ENCODE measurements around the gene ZNF576.
"Not testable (repeated sequence)": the region's sequence is repeated elsewhere in the genome, so short reads cannot be mapped to it uniquely, and the experiment has no call there.

The ZNF576 gene

DNA sequence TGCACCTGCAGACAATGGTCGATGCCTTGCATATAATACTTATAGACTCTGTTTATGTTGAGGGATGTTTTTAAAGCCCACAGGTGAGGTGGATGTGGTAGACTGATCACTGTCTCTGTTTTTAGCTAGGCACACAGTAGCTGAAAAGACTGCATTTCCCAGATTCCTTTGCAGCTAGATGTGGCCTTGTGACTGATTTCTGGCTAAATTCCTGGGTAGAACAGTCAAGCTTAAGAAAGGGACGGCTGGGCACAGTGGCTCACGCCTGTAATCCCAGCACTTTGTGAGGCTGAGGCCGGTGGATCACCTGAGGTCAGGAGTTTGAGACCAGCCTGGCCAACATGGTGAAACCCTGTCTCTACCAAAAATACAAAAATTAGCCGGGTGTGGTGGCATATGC is 3.9 kb downstream of the ZNF576 start:
- DNase-seq = not testable (repeated sequence)

DNA sequence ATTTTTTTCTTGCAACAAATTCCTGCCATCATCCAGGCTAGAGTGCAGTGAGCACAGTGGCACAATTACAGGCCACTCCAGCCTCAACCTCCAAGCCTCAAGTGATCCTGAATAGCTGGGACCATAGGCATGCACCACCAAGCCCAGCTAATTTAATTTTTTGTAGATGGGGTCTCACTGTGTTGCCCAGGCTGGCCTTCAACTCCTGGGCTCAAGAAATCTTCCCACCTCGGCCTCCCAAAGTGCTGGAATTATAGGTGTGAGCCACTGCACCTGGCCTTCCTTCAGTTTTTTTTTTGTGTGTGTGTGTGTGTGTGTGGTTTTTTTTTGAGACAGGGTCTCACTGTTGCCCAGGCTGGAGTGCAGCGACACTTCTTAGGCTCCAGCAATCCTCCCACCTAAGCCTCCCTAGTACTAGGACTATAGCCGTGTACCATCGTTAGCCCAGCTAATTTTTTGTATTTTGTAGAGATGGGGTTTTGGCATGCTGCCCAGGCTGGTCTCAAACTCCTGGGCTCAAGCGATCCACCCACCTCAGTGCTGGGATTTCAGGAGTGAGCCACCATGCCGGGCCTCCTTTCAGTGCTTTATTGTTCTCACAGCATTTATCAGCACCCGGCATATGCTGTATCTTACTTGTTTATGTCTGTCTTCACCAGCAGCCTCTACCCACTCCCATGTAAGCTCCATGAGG is 9.6 kb downstream of the ZNF576 start:
- DNase-seq = no peak

DNA sequence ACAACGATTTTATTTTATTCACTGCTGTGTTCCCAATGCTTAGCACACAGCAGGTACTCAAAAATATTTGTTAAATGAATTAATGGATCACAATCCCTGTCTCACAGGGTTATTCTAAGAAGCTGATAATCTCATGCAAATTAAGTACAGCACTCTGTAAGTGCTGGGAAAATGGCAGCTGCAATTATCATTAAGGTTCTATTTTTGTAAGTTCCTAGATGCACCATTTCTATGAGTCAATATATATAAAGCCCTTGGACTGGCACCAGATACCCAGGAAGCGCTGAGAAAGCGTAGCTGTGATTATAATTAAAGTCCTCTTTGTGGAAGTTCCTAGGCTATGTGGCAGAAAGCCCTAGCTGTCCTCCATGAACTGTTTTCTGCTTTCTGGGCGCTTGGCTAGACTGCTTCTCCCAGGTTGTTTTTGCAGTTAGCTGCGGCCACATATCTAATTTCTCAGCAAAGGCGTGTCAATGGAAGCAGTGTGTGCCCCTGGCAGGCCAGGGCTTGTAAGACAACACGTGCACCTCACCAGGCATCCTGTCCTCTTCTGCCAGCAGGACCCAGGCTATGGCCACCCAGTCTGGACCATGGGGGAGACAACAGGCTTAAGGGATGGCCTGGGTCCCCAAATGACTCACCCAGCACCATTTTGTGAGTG is 10.3 kb downstream of the ZNF576 start:
- no peak for DNase-seq

DNA sequence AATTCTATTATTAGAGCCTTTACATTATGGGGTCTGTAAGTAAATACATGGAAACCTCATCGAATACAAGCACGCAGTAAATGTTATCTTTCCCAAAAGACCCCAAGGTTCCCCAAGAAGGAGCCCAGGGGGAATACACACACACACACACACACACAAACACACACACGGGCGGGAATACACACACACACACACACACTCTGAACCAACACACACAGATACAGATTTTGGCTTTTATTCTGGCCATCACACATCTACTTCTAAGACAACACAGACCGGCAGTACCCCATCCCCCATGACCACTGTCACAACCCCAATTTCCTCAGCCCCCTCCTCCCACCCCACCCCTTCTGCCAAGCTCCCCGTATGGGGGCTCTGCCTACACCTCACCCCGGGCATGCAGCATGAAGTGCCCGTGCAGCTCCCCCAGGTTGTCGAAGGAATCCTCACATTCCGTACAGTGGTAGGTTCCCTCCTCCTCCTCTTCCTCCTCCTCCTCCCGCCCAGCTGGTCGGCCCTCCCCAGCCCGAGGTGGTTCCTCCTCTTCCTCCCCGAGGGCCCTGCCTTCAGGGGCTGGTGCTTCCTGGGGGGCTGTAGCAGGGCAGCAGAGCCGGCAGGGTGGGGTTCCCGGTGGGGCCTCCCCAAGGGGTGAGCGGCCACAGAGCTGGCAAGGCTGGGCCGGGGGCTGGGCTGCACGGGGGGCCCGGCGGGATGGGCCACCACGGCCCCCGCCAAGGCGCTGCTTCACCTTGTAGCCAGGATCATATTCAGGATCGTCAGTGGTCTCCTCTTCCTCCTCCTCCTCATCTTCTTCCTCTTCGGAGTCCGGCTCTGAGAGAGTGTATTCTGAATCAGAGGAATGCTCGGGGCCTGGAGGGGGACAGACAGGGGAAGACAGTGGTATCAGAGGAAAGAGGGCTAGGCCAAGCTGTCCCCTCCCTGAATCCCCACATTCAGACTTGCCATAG is 11.1 kb downstream of the ZNF576 start:
- DNase-seq = no peak

DNA sequence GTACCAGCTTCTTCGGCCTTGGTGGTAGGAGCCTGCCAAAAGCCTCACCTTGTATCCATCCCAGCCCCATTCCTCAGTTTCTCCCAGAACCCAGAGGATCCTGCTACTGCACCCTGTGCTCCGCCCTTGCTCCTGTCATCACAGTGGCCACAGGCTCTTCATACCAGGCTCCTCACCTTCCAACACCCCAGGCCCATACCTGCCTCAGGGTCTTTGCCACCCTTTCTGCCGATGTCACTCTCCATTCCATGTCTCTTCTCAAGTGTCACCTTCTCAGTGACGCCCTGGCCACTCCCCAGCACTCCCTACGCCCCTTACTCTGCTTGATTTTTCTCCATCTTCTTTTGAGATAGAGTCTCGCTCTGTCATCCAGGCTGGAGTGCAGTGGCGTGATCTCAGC is 13.5 kb downstream of the ZNF576 start:
- no peak for DNase-seq

DNA sequence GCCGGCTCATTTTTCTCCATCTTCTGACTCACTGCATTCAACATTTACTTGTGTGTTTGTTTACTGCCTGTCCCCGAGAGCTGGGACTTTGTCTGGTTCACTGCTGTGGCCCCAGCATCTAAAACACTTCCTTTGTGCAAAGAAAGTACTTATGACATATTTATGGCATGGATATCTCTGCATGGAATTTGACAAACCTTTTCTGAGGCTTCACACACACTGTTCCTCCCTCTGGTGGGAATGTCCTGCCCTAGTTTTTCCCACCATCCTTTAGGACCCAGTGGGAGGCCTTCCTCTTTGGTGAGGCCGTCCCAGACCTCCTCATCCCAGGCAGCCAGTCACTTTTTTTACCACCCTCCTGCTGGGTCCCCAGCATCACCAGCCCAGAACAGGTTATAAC is 14.1 kb downstream of the ZNF576 start:
- no peak for DNase-seq

DNA sequence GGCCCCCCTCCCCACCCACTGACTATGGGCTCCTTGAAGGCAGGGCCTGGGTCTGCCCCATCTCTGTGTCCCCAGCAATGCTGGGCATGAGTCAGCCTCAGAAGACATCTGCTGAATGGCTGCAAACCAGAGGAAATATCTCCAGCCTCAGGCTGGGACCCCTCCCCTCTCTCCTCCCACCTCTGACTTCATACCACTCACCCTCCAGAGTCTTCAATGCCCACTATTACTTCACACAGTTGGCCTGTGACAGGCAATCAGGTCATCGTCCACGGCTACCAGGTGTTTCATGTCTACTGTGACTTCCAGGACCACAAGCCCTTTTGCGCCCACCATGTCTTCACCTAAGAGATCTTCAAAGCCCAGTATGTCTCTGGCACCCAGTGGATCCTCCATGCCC is 15.4 kb downstream of the ZNF576 start, which contains the start of gene SRRM5:
Gene SRRM5 (plus strand): TSS at position 301 of the 400 bp plus-strand sequence. CDS start 34 bp downstream, at position 335.
- DNase-seq = no peak

DNA sequence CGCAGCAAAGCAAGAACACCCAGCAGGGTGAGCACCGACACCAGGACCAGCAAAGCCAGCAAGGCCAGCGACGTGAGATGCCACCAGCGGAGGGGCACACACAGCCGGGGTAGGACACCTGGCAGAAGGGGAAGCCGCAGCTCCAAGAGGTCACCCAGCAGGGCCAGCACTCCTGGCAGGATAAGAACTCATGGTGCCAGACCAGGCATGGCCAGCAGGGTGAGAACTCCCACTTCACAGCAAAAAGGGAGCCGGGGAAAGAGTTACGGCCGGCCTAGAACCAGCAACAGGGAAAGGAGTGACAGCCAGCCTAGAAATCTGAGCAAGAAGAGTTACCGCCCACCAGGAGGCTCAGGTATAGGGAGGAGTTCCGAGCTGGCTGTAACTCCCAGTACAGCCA is 16.0 kb downstream of the ZNF576 start:
- DNase-seq = no peak

DNA sequence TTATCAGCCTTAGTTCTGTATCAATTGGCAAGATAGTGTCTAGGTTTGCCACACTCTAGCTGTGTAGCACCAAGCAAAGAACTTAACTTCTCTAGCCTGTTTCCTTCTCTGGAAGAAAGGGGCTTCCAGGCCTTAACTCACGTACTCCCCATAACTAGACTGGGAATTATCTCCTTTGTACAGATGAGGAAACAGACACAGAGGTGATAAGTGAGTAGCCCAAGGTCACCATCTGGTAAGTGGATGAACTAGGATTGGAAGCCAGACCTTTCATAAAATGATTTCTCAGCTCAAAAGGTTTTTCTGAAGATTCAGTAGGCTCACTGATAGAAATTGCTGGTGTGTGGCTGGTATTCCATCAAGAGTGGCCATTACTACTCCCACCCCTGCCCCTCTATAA is 19.9 kb downstream of the ZNF576 start:
- DNase-seq = no peak

DNA sequence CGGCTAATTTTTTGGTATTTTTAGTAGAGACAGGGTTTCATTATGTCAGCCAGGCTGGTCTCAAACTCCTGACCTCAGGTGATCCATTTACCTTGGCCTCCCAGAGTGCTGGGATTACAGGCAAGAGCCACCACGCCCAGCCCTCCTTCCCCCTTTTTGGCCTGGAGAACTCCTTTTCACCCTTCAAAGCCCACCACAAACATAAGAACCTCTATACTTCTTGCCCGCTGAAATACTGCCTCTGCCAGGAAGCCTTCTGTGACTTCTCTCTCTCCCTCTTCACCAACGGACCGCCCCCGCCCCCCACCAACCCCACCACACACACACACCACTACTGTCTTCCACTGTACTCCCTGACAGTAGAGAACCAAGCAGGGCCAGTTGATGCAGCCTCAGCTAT is 20.6 kb downstream of the ZNF576 start:
- DNase-seq = no peak

DNA sequence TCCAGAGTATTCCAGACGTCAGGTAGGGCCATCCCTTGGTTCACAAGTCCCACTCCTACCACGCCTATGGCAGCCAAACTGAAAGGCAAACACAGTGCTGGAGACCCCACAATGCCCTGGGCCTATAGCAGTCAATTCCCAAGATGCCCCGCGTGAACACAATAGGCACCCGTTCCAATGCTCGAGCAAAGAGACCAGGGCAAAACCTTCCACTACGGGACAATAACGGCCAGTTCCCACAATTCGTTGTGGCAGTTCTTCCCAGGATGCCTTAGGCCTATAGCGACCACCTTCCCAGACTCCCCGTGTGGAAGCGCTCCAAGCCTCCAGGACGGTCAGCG is 22.5 kb downstream of the ZNF576 start:
- DNase-seq = peak; percentile 84

DNA sequence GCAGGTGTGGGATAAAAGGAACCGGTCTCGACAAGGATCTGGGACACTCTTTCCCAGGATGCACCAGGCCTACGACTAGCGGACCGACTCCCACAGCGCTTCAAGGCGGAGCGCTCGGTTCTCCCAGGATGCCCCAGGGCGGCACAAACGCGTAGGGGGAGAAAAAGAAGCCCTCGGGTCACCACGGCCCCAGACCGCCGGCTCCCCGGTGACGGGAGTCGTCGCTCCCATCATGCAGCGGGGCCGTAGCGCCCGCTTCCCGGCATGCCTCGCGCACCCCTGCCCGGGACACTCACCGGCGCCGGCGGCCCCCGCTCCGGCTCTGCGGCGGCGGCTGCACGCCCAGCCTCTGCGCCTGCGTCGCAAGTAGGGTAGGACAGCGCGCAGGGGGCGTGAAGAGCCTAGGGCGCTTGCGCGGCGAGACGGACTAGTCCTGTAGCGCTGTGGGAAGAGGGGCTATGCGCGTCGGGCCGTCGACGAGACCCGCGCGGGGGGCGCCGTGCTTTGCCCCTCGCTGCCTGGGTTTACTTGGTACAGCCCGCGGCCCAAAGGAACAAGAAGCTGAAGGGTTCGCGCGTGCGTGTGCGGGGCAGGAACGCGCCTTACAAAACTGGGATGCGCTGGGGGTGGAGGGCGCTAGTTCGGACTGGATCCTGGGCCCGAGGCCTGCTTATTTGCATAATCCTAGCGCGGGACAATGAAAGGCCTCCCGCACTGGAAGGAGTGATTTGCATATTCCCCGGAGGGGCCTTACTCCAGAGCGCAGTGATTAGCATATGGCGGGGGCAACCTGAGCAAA is 23.1 kb downstream of the ZNF576 start, which contains the start of gene ZNF428:
Gene ZNF428 (minus strand): TSS at position 368 of the 799 bp plus-strand sequence. CDS start 5,325 bp downstream, outside the sequence.
- DNase-seq = peak; percentile 99

DNA sequence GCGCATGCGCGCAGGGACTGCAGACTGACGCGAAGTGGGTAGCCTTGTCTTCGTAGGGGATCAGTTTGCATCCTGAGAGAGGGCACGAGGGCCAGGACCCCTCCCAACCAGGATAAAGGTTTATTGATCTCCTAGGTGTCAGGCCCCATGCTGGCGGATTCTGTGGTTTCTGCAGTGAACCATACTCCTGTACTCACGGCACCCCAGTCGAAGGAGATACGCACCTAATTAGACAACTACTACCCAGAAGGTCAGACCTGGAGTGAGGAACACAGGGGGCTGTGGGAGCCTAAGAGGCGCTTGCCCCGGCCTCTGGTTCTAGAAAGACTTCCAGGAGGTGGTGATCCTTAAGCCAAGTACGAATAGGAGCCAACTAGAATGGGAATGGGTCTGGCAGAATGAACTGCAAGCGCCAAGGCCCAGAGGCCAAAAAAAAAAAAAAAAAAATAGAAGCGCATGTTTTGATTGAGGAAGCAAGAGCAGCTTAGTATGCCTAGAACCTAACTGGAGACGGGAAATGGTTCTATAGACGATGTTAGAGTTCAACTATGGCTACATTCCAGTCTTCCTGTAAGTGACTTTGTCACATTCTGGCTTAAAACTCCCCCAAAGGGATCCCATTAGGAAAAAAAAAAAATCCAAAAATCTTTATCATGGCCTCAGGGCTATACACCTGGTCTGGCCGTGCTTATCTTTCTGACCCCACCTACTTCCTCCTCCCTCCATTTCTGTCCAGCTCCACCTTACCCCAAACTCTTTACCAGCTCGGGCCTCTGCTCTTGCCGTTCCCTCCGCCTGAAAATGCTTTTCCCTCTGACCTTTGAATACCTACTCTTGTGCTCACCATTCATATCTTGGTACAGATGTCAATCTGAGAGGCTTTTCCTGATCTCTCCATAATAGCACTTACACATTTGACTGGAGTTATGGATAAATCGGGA is 23.9 kb downstream of the ZNF576 start:
- DNase-seq = no peak

DNA sequence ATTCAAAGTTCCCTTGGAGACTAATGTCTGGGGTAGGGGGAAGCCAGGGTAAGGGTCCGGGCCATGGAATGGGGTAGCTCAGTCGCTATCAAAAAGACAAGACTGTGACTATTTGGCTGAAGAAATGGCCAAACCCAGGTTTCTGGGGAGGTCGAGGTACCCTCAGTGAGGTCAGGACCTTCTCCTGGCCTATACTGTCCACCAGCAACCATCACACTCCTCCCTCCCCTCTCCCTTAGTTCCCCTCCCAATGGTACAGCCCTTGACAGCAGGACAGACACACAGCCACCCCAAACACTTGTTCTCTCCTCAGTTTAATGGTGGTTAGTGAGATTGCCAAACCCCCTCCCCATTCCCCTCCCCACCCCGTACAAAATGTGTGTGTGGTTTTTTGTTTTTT is 25.7 kb downstream of the ZNF576 start:
- DNase-seq = no peak

DNA sequence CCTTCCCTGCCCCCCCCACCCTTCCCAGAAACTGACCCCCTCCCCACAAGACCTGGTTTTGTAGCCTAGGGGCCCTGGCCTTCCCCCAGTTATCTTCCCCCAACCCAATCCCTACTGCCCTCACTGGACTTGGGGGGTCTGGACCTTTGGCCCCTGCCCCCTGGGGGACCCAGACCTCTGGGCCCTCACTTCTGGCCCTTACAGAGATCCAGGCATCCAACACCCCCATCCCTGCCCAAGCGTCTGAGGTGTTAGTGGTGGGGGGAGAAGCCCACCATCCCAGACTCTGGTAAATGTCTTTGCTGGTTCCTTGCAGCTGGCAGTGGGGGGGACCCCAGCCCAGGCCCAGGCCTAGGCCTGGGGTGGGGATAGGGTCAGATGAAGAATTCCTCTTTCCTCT is 26.6 kb downstream of the ZNF576 start:
- no peak for DNase-seq

DNA sequence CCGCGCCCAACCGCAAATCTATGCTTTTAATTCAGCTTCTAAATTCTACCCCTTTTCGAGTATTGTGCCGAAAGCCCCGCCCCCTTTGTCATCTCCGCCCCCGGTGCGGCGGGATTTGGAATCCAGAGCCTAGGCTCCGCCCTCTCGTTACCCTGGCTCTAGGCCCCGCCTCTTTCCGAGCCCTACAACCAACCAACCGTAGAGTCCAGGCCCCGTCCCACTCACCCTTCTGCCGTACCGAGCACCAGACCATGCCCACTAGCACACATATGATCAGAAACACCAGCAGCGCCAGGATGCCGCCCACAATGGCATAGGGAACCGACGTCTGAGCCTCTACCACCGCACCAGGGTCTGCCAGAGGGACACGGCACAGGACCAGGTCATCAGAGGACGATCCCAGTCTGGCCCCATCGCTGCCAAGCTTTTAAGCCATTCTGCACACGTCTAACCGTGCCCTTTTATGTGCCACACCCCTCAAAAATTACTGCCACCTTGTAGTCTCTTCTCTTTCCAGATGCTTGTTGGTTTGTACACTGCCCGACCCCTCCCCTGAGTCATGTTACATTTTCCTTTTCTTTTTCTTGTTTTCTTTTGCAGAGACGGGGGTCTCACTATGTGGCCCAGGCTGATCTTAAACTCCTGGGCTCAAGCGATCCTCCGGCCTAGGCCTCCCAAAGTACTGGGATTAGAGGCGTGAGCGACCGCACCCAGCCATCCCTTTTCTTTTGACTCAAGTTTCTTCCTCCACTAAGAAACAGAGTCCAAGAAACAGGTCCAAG is 27.7 kb downstream of the ZNF576 start:
- DNase-seq = no peak

DNA sequence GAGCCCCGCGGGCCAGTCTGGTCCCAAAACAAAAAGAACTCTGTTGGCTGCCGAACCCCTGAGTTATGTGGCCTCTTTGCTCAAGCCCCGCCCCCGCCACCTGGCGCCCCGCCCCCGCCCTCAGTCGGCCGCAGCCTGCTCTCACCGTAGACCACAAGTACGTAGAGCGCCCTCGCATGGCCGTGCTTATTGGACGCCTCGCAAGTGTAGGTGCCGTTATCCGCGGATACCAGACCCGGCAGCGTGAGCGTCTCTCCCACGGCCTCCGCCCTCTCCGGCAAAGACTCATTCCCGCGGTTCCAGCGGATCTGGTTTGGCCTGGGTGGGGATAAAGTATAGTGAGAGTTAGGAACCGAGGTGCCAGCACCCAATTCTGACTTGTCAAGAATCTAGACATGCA is 28.5 kb downstream of the ZNF576 start:
- DNase-seq = peak; percentile 56

DNA sequence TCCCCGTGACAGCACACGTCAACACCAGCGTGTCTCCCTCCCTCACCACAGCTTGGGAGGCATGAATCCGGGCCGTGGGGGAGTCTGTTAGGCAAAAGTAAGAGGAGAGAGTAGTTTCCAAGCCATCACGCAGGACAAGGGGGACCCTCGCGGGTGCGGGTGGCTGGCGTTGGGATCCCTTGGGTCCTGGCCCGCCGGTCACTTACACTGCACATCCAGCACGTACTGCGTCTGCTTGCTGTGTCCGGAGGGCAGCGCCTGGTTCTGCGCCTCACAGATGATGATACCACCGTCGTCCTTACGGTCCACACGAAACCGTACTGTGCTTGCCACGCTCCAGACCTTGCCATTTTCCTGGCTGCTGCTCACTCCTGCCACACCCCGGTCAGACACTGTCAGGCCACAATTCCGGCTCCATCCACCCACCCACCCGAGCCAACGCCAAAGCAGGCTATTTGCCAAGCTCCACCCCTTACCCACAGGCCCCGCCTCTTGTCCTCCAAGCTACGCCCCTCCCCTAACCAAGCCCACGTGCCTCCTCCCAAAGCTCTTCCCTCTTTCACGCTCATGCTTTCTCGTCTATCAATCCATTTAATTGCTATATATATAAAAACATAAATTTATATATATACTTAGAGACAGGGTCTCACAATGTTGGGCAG is 29.7 kb downstream of the ZNF576 start:
- DNase-seq = peak; percentile 59

DNA sequence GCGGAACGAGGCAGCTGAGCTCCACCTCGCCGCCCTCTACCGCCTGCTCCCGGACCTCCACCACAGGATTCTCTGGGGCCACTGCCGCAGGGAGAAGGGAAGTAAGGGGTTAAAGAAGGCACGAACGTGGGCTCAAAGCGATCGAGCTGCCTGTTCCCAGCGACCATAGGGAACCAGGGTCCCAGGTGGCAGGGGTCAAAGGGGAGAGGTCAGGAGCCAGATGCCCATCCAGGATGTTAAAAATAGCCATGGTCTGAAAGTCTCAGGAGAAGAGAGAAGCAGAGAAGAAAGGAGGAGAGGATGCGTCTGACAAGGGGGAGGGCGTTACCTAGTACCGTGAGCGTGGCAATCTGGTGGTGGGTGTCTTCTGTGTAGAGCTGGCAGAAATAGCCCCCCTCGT is 30.4 kb downstream of the ZNF576 start:
- no peak for DNase-seq

Data from NCI-H82 (cell line).